SHP77 (cell line): ENCODE data around the gene GRIK4.

Experiments
- DNase-seq, 2 experiments: peaks; one replicate each; lab custom pipeline; 2025; lab: John Stamatoyannopoulos, UW

Gene GRIK4

GRCh38 chr11:120883404-120884080 is 372.0 kb downstream of the GRIK4 start:
- DNase-seq = no peak

GRCh38 chr11:120884154-120885020 is 372.8 kb downstream of the GRIK4 start:
- no peak for DNase-seq

- DNase-seq = no peak
Measured at GRCh38 chr11:120890609-120891320, 379.2 kb downstream of the GRIK4 start.

GRCh38 chr11:120893440-120894201 is 382.1 kb downstream of the GRIK4 start:
- DNase-seq = no peak

DNA sequence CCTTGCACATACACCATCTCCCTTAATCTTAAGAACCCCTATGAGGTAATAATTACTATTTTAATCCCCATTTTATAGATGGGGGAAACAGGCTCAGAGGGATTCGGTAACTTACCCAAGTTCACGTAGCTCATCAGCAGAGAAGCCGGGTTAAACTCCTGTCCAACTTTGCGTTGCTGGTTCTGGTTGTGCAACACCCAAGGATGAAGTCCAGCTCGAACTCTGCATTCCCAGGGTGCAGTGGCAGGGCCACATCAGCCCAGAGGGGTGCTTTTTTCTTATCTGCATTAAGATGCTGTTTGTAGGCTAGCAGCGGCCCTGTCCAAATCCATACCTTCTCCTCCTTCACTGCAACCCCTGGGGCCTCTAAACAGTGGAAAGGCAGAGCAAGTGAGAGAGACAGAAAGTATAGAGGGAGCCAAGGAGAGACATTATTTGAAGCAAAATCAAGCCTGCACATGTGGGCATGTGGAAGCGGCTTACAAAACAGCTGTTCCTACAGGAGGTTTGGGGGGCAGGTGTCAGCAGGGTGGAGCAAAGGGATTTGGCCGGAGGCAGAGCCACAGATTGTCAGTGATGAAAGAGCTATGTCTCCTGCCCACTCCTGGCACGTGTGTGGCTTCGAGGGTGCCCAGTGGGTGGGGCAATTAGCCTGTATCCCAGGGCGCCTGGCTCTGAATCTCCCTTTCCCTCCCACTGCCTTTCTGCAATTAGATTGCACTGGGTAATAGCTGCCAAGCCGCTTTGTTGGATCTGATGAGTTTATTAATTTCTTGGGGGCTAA is 382.8 kb downstream of the GRIK4 start:
- DNase-seq = no peak

GRCh38 chr11:120896687-120897086 is 385.1 kb downstream of the GRIK4 start:
- DNase-seq = no peak

DNA sequence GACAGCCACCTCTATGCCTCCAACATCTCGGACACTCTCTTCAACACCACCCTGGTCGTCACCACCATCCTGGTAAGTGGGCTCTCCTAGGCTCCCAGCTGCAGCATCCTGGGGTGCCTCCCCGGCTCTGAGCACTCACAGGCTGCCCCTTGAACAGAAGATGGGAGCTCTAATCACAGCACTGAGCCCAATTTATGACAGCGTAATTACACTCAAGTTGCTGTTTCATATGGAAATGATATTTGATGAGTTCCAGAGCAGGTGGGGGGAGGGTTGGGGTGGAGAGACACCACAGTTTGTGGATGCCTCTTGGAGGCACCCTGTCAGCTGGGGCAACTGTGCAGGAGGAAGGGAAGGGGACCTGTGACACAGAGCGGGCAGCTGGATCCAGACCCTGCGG is 387.0 kb downstream of the GRIK4 start:
- no peak for DNase-seq

DNA sequence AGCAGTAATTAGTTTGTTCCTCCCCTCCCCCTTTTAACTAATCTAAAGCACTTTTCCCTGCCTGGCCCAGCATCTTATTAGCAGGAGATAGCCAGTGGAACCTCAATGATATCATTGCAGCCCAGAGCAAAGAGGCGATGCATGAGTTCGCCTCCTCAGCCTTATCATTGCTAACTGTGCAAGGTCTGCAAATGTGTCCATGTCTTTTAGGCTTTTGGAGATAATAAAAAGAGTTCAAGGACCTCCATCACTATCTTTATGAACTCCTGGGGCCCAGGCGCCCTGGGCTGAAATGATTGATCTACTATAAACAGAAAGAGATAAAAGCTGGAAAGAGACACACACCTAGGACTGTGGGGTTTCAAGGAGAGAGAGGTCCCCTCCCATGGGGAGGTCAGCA is 388.2 kb downstream of the GRIK4 start:
- DNase-seq = no peak

DNA sequence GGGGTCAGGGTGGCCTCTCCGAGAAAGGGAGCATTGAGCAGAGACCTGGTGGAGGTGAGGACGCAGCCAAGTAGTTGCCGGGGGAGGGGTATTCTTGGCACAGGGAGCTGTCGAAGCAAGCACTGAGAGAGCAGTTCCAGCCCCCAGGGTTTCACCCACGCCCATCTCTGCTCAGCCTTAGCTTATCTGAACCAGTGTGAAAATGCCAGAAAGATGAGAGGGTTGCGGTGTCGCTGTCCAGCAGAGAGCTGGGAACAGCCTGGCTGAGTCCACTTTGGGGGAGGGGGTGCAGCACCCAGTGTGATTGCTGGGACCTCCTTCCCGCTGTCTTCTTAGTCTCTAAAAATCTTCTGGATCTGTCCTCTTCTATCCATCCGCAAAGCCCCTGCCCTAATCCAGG is 389.1 kb downstream of the GRIK4 start:
- no peak for DNase-seq

GRCh38 chr11:120903686-120904085 is 392.1 kb downstream of the GRIK4 start:
- no peak for DNase-seq

GRCh38 chr11:120904116-120904515 is 392.6 kb downstream of the GRIK4 start:
- no peak for DNase-seq

DNA sequence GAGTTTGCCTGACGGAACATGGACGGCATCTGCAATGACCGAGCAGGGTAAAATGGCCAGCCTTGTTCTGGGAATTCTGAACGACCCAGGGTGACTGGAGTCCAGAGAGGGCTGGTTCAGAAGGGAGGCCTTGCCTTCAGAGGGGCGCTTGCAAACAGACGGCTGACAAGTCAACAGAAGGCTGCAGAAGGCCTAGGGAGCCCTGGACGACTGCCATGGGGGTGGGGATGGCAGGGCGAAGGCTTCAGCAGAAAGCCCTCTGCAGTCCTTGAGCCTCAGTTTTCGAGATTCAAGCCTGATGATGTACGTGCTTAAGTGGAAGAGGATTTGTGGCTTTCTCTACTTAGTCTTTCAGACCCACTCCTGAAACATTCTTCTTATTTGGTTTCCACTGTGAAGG is 395.2 kb downstream of the GRIK4 start:
- no peak for DNase-seq

DNA sequence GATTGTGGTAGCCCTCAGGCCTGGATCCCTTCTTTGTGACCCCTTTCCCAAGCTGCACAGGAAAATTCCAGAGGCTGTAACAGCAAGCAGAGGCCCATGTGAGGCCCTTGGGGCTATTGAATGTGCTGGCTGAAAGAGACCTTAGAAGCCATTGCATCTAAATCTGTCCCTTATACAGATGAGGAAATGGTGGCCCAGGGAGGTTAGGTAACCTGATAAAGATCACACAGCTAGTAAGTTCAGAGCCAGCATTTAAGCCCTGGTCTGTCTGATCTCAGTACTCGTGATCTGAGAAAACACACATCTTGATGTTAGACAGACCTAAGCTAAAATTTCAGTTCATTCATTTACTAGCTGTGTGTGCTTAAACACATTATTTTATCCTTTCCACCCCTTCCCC is 396.4 kb downstream of the GRIK4 start:
- DNase-seq = no peak

GRCh38 chr11:120908461-120909181 is 397.1 kb downstream of the GRIK4 start:
- DNase-seq = no peak

DNA sequence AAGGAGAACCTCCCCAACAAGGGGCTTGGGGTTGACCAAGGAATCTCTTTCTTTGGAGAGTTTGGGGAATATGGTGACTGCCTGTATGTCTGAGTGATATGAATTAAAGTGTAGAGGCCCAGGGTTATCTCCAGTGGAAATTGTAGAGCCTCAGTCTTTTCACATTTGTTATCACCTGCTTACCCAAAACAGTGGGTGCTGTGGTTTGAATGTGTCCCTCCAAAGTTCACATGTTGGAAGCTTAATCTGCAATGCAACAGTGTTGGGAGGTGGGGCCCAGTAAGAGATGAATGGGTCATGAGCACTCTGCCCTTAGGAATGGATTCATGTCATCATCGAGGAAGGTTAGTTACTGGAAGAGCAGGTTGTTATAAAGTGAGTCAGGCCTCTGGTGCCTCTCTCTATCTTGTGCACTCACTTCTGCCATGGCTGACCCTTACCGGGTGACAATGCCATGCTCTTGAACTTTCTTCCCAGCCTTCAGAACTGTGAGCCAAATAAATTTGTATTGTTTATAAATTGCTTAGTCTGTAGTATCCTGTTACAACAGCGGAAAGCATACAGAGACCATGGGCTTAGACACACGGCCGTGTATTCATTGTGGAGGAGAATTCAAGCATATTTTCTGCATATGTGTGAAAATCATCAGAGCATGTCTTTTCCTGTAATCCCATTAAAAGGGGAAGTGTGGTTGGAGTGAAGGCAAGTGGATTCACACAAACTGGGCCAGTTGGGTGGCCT is 398.3 kb downstream of the GRIK4 start:
- DNase-seq = no peak

DNA sequence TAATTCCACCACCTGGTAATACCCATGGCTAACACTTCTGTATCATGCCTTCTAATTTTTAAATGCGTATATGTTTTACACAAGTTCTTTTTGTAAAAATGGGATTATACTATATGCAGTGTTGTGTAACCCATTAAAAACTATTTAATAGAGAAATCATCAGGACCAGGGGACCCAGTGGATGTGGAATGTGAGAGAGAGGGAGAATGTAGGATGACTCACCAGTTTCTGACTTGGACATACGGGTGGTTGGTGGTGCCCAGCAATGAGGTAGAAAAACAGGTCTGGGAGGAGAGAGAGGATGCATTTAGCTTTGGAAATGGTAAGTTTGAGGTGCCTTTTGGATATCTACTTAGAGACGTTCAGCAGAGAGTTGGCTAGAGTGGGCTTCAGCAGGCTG is 400.4 kb downstream of the GRIK4 start:
- no peak for DNase-seq

- DNase-seq = peak in 1 of 2 experiments; percentile 43
Measured at GRCh38 chr11:120912504-120912903, 401.0 kb downstream of the GRIK4 start.

DNA sequence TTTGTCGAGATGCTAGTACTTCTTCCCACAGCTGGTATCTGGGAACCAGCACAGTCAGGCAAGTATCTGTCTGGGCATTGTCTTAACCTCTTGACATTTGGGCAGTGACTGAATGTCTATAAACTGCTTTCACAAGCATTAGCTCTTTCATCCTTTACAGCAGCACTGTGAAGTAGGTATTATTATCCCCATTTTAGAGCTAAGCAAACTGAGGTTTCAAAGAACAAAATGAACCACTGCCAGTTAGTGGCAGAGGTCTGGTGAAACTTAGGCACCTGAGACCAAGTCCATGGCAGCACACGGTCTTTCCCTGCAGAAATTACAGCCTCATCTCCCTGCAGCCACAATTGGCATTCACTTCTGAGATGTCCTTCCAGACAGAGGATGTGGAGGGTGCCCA is 401.4 kb downstream of the GRIK4 start:
- DNase-seq = no peak

DNA sequence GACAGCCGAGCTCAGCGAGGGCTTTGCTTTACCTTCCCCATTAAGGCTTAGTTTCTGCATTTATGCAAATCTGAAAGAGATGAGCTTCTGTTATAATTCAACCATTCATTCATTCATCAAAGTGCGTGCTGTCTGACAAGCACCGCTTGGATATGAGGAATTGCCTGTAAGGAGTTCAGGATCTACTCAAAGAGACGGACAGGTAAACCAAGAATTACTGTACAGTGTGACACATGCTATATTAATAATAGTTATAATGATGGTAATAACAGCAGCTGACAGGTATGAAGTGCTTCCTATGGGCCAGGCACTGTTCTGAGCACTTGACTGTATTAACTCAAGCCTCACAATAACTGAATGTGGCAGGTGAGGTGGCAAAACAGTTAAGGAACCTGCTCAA is 402.5 kb downstream of the GRIK4 start:
- DNase-seq = no peak

DNA sequence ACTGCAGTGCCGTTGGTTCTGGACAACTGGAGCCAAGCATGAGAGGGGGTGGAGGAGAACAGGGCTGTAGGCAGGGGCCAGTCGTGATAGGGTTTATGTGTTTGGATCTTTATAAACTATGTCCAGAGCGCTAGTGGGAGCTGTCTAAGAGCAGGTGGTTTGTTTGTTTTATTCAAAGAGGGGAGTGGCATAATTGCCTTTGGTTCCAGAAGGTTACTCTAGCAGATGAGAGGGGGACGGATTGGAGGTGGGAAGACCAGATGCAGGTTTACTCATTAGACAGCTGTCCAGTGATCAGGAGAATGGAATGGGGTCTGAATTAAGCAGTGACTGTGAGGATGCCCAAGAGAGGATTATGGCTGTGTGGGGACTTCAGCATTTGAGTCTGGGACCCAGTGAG is 403.1 kb downstream of the GRIK4 start:
- DNase-seq = no peak
